GM12878 (cell line): ENCODE measurements around the gene SLC24A3.

Experiments
- BCL11A ChIP-seq: IDR thresholded peaks from 2 replicates; pipeline ENCODE4 v1.6.1; 2011; ENCODE audit warnings: low read depth, low read length
- CTCF ChIP-seq, 3 experiments: IDR thresholded peaks in 2 of 3; conservative IDR thresholded peaks in 1 of 3; 2 replicates each; pipeline ENCODE4 v1.5.1; 2011; ENCODE audit warnings: low read depth in 3 of 3, low read length in 3 of 3, mild to moderate bottlenecking in 3 of 3, control low read depth in 2 of 3, moderate library complexity in 2 of 3, inconsistent platforms in 1 of 3, mixed read lengths in 1 of 3; ENCODE audit not compliant: control insufficient read depth in 2 of 3, insufficient read depth in 1 of 3; ENCODE audit errors: extremely low read depth in 1 of 3
- EP300 ChIP-seq, 2 experiments: fragments of 150-350 bp in 1 of 2; IDR thresholded peaks; 2 replicates each; pipeline ENCODE4 v1.6.1; 2011 to 2012; ENCODE audit warnings: low read depth in 2 of 2, low read length in 2 of 2, borderline replicate concordance in 1 of 2, improper control_type of control experiment in 1 of 2, inconsistent platforms in 1 of 2; ENCODE audit not compliant: control insufficient read depth in 1 of 2
- EZH2 ChIP-seq: IDR thresholded peaks from 2 replicates; pipeline ENCODE4 v1.6.1; 2012; ENCODE audit warnings: low read depth, mild to moderate bottlenecking, control low read depth, inconsistent platforms, low read length, borderline replicate concordance; ENCODE audit not compliant: control insufficient read depth
- FOS ChIP-seq: IDR thresholded peaks from 3 replicates; pipeline ENCODE4 v1.6.1; 2011; ENCODE audit warnings: borderline replicate concordance; ENCODE audit not compliant: insufficient read length; ENCODE audit errors: extremely low read depth
- FOXM1 ChIP-seq: IDR thresholded peaks from 2 replicates; pipeline ENCODE4 v1.6.1; 2012; ENCODE audit warnings: low read depth, mild to moderate bottlenecking, inconsistent platforms, low read length, moderate library complexity
- SIN3A ChIP-seq: IDR thresholded peaks from 2 replicates; pipeline ENCODE4 v1.6.1; 2012; ENCODE audit warnings: low read depth, low read length, improper control_type of control experiment
- SIX5 ChIP-seq: IDR thresholded peaks from 2 replicates; pipeline ENCODE4 v1.6.1; 2011; ENCODE audit warnings: mild to moderate bottlenecking, low read depth, low read length, moderate library complexity; ENCODE audit not compliant: severe bottlenecking
- ZBTB33 ChIP-seq: fragments of 450-650 bp; IDR thresholded peaks from 2 replicates; pipeline ENCODE4 v1.6.1; 2017; ENCODE audit warnings: mild to moderate bottlenecking

- TF ChIP-seq CTCF (IDR thresholded peaks at IDR 0.05 in 2 of 3, conservative IDR thresholded peaks at IDR 0.05 in 1 of 3; ENCODE audit: control insufficient read depth in 2 of 3, extremely low read depth in 1 of 3, insufficient read depth in 1 of 3, low read depth in 3 of 3, low read length in 3 of 3) (no peak), SIX5 (no peak), SIN3A (no peak), EZH2 (no peak), BCL11A (no peak), ZBTB33 (no peak), EP300 (IDR thresholded peaks at IDR 0.05; ENCODE audit: borderline replicate concordance in 1 of 2, control insufficient read depth in 1 of 2, low read depth in 2 of 2, low read length in 2 of 2) (no peak), FOXM1 (no peak), FOS (no peak)
These were observed 39.5 kb downstream of the SLC24A3 start for GRCh38 chr20:19251958-19252357.
